ENCODE results near the gene EXTL2.

GRCh38 chr1:100869996-100870395 lies 24.6 kb downstream of the EXTL2 start:
- no peak for TF ChIP-seq ZFP3 (CRISPR knock-in tag; IDR thresholded peaks at IDR 0.05)
- no peak for TF ChIP-seq ESRRG (CRISPR knock-in tag; IDR thresholded peaks at IDR 0.05)
- no peak for TF ChIP-seq ZFP30 (CRISPR knock-in tag; IDR thresholded peaks at IDR 0.05)
- TF ChIP-seq SNAI2 (CRISPR knock-in tag; IDR thresholded peaks at IDR 0.05) = no peak
- no peak for TF ChIP-seq GLIS3 (CRISPR knock-in tag; IDR thresholded peaks at IDR 0.05)
- no peak for TF ChIP-seq PATZ1 (CRISPR knock-in tag; IDR thresholded peaks at IDR 0.05; ENCODE audit: borderline replicate concordance)
- TF ChIP-seq PPARA (CRISPR knock-in tag; IDR thresholded peaks at IDR 0.05; ENCODE audit: borderline replicate concordance) = no peak
- no peak for TF ChIP-seq TCF4 (CRISPR knock-in tag; IDR thresholded peaks at IDR 0.05; ENCODE audit: borderline replicate concordance)
- no peak for TF ChIP-seq RARB (CRISPR knock-in tag; IDR thresholded peaks at IDR 0.05)

Measured in SK-N-SH treated with all-trans-retinoic acid at 6 μM for 48 hours (cell line).